Activated naive CD4-positive, alpha-beta T cell treated with anti-CD3 and anti-CD28 coated beads for 36 hours (primary cell): ENCODE data around the gene HLTF. TPM values are rescaled to one million over a fixed set of nuclear protein-coding genes. Genes with fewer than 3 reads are reported as not detected.
A peak's percentile ranks its signal among the peaks of the same experiment; 100 is the strongest.
"Not testable (repeated sequence)": the region's sequence is repeated elsewhere in the genome, so short reads cannot be mapped to it uniquely, and the experiment has no call there.

Source experiments
- CTCF ChIA-PET: fragments of 350-600 bp; sonication (Branson Sonifier 250); formaldehyde crosslinking; loops from one replicate; lab custom pipeline; 2021; ENCODE audit warnings: antibody characterized with exemption; lab: Charles Lee
- DNase-seq: peaks from one replicate; pipeline ENCODE4 v3.0.0-alpha.2; 2020
- H3K27ac Mint-ChIP-seq: one replicate; pipeline ENCODE4 v1.8.0; 2021; ENCODE audit warnings: mild to moderate bottlenecking, mixed read lengths
- H3K27me3 Mint-ChIP-seq: one replicate; pipeline ENCODE4 v1.8.0; 2021; ENCODE audit warnings: low read depth, mixed read lengths
- H3K36me3 Mint-ChIP-seq: one replicate; pipeline ENCODE4 v1.8.0; 2021; ENCODE audit warnings: low read depth, mixed read lengths
- H3K4me1 Mint-ChIP-seq: one replicate; pipeline ENCODE4 v1.8.0; 2021; ENCODE audit warnings: low read depth, mixed read lengths
- H3K4me3 Mint-ChIP-seq: one replicate; pipeline ENCODE4 v1.8.0; 2021; ENCODE audit warnings: mild to moderate bottlenecking, moderate library complexity, mixed read lengths
- H3K9me3 Mint-ChIP-seq: one replicate; pipeline ENCODE4 v1.8.0; 2021; ENCODE audit warnings: mixed read lengths
- intact Hi-C: fragments of 100-400 bp; cut with micrococcal nuclease; formaldehyde crosslinking; loops from one replicate; pipeline ENCODE4 v1.15.1; 2023
- total RNA-seq, 2 experiments: library from RNA; stranded (reverse); gene quantifications; one replicate each; pipeline ENCODE4 v1.2.3, GENCODE V29; 2021

The HLTF gene
- total RNA-seq, 2 experiments from 2014 or later, result 22.0 to 22.6 TPM

- intact Hi-C loops, result no loop called here
- Mint-ChIP-seq H3K4me1 (no peaks in the 10 kb centered on the region), H3K9me3 (no peaks in the 10 kb centered on the region), H3K36me3 (no peaks in the 10 kb centered on the region), H3K27ac (no peak overlapping the region), H3K4me3 (no peak overlapping the region), H3K27me3 (no peaks in the 10 kb centered on the region)
- no peak for DNase-seq
- CTCF ChIA-PET, result interaction anchor here (0.6 kb wide), 1 partner anchor 160 kb away, joined by 3 read pairs; no protein-coding TSS in a partner anchor
Measured at GRCh38 chr3:149115114-149115513, 28.8 kb upstream of the HLTF start.

- Mint-ChIP-seq H3K27me3 (no peaks in the 10 kb centered on the region), H3K4me3 (no peak overlapping the region), H3K27ac (no peak overlapping the region), H3K4me1 (no peaks in the 10 kb centered on the region), H3K9me3 (no peaks in the 10 kb centered on the region), H3K36me3 (no peaks in the 10 kb centered on the region)
- DNase-seq, result no peak
- intact Hi-C loops, result no loop called here
- CTCF ChIA-PET, result no interaction called here
Measured at GRCh38 chr3:149114458-149114857, 28.1 kb upstream of the HLTF start.

DNA sequence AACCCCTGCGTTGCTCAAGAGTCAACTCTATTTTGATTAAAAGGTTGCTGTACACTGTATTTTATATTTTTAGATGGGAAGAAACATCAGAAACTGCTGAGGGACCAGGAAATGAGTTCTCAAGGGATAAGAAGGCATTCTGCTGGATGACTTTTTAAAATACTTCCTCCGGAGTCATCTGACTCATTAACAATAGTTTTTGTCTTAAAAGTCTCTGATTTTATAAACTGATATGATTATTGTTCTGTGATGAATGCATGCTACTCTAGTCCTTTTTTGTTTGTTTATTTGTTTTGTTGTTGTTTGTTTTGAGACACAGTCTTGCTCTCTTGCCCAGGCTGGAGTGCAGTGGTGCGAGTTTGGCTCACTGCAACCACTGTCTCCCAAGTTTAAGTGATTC is 18.2 kb upstream of the HLTF start:
- intact Hi-C loops, result no loop called here
- DNase-seq, result no peak
- Mint-ChIP-seq H3K4me3 (no peak overlapping the region), H3K27ac (no peak overlapping the region), H3K36me3 (no peaks in the 10 kb centered on the region), H3K27me3 (no peaks in the 10 kb centered on the region), H3K9me3 (peaks cover 7% of the 10 kb centered on the region), H3K4me1 (no peaks in the 10 kb centered on the region)
- CTCF ChIA-PET, result interaction anchor here (0.6 kb wide), 1 partner anchor 19 kb away, joined by 3 read pairs; no protein-coding TSS in a partner anchor

- no peak overlapping the region for H3K4me3 Mint-ChIP-seq
- no peaks in the 10 kb centered on the region for H3K4me1 Mint-ChIP-seq
- intact Hi-C loops, result no loop called here
- no peak overlapping the region for H3K27ac Mint-ChIP-seq
- CTCF ChIA-PET, result no interaction called here
- H3K27me3 Mint-ChIP-seq, result no peaks in the 10 kb centered on the region
- H3K36me3 Mint-ChIP-seq, result no peaks in the 10 kb centered on the region
- DNase-seq, result no peak
- peaks cover 7% of the 10 kb centered on the region for H3K9me3 Mint-ChIP-seq
Measured at GRCh38 chr3:149101641-149102040, 15.3 kb upstream of the HLTF start.

- Mint-ChIP-seq H3K36me3 (no peaks in the 10 kb centered on the region), H3K27ac (no peak overlapping the region), H3K4me1 (no peaks in the 10 kb centered on the region), H3K9me3 (peaks cover 4% of the 10 kb centered on the region), H3K4me3 (no peak overlapping the region), H3K27me3 (no peaks in the 10 kb centered on the region)
- DNase-seq, result no peak
- intact Hi-C loops, result no loop called here
- CTCF ChIA-PET, result no interaction called here
Measured at GRCh38 chr3:149101154-149101553, 14.8 kb upstream of the HLTF start.

DNA sequence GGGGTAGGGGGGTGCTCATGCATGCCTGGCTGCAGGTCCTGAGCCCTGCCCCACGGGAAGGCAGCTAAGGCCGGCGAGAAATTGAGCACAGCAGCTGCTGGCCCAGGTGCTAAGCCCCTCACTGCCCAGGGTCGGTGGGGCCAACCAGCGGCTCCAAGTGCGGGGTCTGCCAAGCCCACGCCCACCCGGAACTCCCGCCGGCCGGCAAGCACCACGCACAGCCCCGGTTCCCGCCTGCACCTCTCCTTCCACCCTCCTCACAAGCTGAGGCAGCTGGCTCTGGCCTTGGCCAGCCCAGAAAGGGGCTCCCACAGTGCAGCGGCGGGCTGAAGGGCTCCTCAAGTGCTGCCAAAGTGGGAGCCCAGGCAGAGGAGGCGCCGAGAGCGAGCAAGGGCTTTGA is 11.7 kb upstream of the HLTF start:
- H3K4me1 Mint-ChIP-seq, H3K27ac Mint-ChIP-seq, H3K36me3 Mint-ChIP-seq, DNase-seq, H3K4me3 Mint-ChIP-seq, intact Hi-C loops, H3K9me3 Mint-ChIP-seq, H3K27me3 Mint-ChIP-seq, CTCF ChIA-PET: not testable (repeated sequence)

GRCh38 chr3:149095487-149095886 is 9.2 kb upstream of the HLTF start:
- H3K27me3 Mint-ChIP-seq, result no peaks in the 10 kb centered on the region
- no peaks in the 10 kb centered on the region for H3K36me3 Mint-ChIP-seq
- DNase-seq, result no peak
- H3K4me3 Mint-ChIP-seq, result no peak overlapping the region
- H3K9me3 Mint-ChIP-seq, result no peaks in the 10 kb centered on the region
- H3K27ac Mint-ChIP-seq, result no peak overlapping the region
- H3K4me1 Mint-ChIP-seq, result no peaks in the 10 kb centered on the region
- CTCF ChIA-PET, result interaction anchor here (1.2 to 1.7 kb wide), 2 partner anchors 25 to 173 kb away, joined by 3 to 5 read pairs; no protein-coding TSS in a partner anchor
- intact Hi-C loops, result no loop called here

- Mint-ChIP-seq H3K36me3 (no peaks in the 10 kb centered on the region), H3K27ac (no peak overlapping the region), H3K4me3 (no peak overlapping the region), H3K9me3 (no peaks in the 10 kb centered on the region), H3K27me3 (no peaks in the 10 kb centered on the region), H3K4me1 (no peaks in the 10 kb centered on the region)
- DNase-seq, result no peak
- intact Hi-C loops, result no loop called here
- CTCF ChIA-PET, result interaction anchor here (0.7 kb wide), 1 partner anchor 145 kb away, joined by 3 read pairs; no protein-coding TSS in a partner anchor
Measured at GRCh38 chr3:149091983-149092382, 5.7 kb upstream of the HLTF start.

DNA sequence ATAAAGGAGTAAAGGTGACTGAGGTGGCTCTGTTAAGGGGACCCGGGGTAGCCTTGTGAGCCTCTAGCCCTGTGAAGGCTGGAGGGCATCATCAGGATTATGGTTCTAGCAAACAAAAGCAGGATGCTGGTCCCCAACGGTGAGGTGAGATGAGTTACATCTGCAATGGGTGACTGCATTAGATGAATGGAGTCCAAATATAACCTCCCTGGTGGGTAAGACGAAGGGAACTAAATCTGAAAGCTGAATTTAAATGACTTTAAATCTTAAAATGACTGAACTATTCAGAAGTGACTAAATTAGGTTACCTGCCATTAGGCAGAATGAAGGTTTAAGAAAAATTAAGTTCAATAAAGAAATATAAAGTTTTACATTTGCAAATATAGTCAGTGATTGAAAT is 4.6 kb upstream of the HLTF start:
- H3K27ac Mint-ChIP-seq, result no peak overlapping the region
- H3K4me3 Mint-ChIP-seq, result no peak overlapping the region
- H3K9me3 Mint-ChIP-seq, result no peaks in the 10 kb centered on the region
- DNase-seq, result no peak
- peaks cover 2% of the 10 kb centered on the region for H3K4me1 Mint-ChIP-seq
- intact Hi-C loops, result no loop called here
- H3K36me3 Mint-ChIP-seq, result no peaks in the 10 kb centered on the region
- H3K27me3 Mint-ChIP-seq, result no peaks in the 10 kb centered on the region
- CTCF ChIA-PET, result no interaction called here

DNA sequence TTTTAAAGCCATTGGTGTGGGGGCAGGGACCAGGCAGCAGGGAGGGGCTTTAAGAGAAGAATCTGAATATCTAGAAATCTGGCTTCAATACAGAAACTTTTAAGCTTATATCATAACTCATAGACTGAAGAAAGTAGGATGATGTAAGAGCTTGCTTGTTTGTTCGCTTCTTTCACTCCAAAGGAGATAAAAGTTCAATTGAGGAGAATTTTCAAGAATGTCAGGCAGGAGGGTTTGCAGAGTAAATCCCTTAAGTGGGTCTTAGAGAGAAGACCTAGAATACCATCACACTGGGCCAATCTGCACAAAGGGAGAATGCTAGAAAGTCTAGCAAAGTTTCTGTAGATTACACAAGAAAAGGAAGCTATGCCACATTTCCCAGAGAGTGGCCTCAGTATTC is 4.1 kb upstream of the HLTF start:
- H3K36me3 Mint-ChIP-seq, result no peaks in the 10 kb centered on the region
- H3K27ac Mint-ChIP-seq, result no peak overlapping the region
- H3K4me3 Mint-ChIP-seq, result no peak overlapping the region
- no peak for DNase-seq
- peaks cover 5% of the 10 kb centered on the region for H3K4me1 Mint-ChIP-seq
- intact Hi-C loops, result no loop called here
- CTCF ChIA-PET, result no interaction called here
- H3K27me3 Mint-ChIP-seq, result no peaks in the 10 kb centered on the region
- no peaks in the 10 kb centered on the region for H3K9me3 Mint-ChIP-seq

GRCh38 chr3:149089395-149089794 is 3.1 kb upstream of the HLTF start:
- intact Hi-C loops, result no loop called here
- CTCF ChIA-PET, result no interaction called here
- H3K4me3 Mint-ChIP-seq, result no peak overlapping the region

GRCh38 chr3:149087208-149087607 is 875 bp upstream of the HLTF start:
- Mint-ChIP-seq H3K4me1 (peaks cover 14% of the 10 kb centered on the region), H3K27me3 (no peaks in the 10 kb centered on the region), H3K36me3 (peaks cover 7% of the 10 kb centered on the region), H3K4me3 (no peak overlapping the region), H3K9me3 (no peaks in the 10 kb centered on the region), H3K27ac (no peak overlapping the region)
- DNase-seq, result no peak
- CTCF ChIA-PET, result interaction anchor here (0.6 to 1.7 kb wide), 2 partner anchors 187 to 304 kb away, joined by 3 to 4 read pairs; no protein-coding TSS in a partner anchor
- intact Hi-C loops, result loop anchor here (2.0 kb wide), 1 partner anchor 44 kb away; no protein-coding TSS in a partner anchor

More at GRCh38 chr3:149089395-149089794, 3.1 kb upstream of the HLTF start:
- Mint-ChIP-seq H3K27me3 (no peaks in the 10 kb centered on the region), H3K36me3 (peaks cover 2% of the 10 kb centered on the region), H3K9me3 (no peaks in the 10 kb centered on the region), H3K4me1 (peaks cover 11% of the 10 kb centered on the region), H3K27ac (no peak overlapping the region)
- no peak for DNase-seq

DNA sequence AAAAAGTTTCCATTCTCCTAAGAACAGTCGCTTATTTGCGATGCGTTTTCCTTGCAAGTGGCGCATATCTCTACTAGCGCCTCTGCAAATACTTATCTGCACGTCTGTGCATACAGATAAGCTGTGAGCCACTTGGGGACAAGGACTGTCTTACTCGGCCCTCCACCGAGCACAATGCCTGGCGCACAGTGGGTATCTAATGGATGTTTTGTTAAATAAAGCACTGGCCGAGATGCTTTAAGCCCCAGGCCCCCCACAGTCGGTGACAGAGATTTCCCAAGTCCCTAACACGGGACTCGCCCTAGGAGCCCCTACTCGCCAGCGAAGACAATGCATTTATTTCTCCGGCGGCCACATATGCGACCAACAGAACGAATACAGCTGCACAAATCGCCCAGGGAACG is 503 bp downstream of the HLTF start:
- peak overlapping the region; percentile 95 for H3K4me3 Mint-ChIP-seq
- intact Hi-C loops, result loop anchor here (1.0 to 2.0 kb wide), 3 partner anchors 43 to 95 kb away; partner anchors contain the start of genes GYG1 and HPS3
- peak; percentile 36 for DNase-seq
- no peaks in the 10 kb centered on the region for H3K27me3 Mint-ChIP-seq
- H3K36me3 Mint-ChIP-seq, result peaks cover 7% of the 10 kb centered on the region
- CTCF ChIA-PET, result interaction anchor here (1.1 to 1.2 kb wide), 2 partner anchors 42 to 138 kb away, joined by 3 read pairs; no protein-coding TSS in a partner anchor
- no peaks in the 10 kb centered on the region for H3K9me3 Mint-ChIP-seq
- peak overlapping the region; percentile 67 for H3K27ac Mint-ChIP-seq
- H3K4me1 Mint-ChIP-seq, result peaks cover 14% of the 10 kb centered on the region
